SK-N-MC (cell line): ENCODE measurements around the gene ADAMTSL3.

Source experiments
- EZH2 ChIP-seq: fragments of 200-600 bp; sonication (generic); IDR thresholded peaks from one replicate; pipeline ENCODE4 v1.6.1; 2017; ENCODE audit warnings: antibody characterized with exemption
- POLR2AphosphoS5 ChIP-seq: IDR thresholded peaks from 2 replicates; pipeline ENCODE4 v1.6.1; 2012; ENCODE audit warnings: mild to moderate bottlenecking, low read depth, low read length, borderline replicate concordance

DNA sequence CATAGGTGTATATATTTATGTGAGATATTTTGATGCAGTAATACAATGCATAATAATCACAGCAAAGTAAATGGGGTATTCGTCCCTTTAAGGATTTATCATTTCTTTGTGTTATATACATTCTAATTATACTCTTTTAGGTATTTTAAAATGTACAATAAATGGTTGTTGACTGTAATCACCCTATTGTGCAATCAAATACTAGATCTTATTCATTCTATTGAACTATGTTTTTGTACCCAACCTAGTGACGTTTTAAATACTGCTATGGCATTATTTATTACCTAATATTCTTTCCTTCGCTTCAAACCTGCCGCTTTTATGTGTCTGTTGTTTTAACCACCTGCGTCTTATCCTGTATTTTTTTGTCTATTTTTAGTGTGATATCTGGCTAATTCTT lies 132.4 kb downstream of the ADAMTSL3 start:
- TF ChIP-seq POLR2AphosphoS5: no peak
- TF ChIP-seq EZH2: no peak
